Measurements from ENCODE around the gene SKA2.
"Not testable (repeated sequence)": the region's sequence is repeated elsewhere in the genome, so short reads cannot be mapped to it uniquely, and the experiment has no call there.

The SKA2 gene

GRCh38 chr17:59093702-59094231, 61.2 kb downstream of the SKA2 start:
- DNase-seq: no peak

- no peak for DNase-seq
Measured at GRCh38 chr17:59093145-59093701, 61.8 kb downstream of the SKA2 start.

- DNase-seq: not testable (repeated sequence)
Measured at GRCh38 chr17:59090593-59090992, 64.4 kb downstream of the SKA2 start.

GRCh38 chr17:59084154-59084553, 70.8 kb downstream of the SKA2 start:
- DNase-seq: no peak

GRCh38 chr17:59074494-59074893, 80.5 kb downstream of the SKA2 start:
- no peak for DNase-seq

- no peak for DNase-seq
Measured at GRCh38 chr17:59073972-59074371, 81.0 kb downstream of the SKA2 start.

GRCh38 chr17:59069856-59070255, 85.1 kb downstream of the SKA2 start:
- no peak for DNase-seq

GRCh38 chr17:59067756-59068155, 87.2 kb downstream of the SKA2 start:
- DNase-seq: no peak

GRCh38 chr17:59067340-59067739, 87.6 kb downstream of the SKA2 start:
- DNase-seq: no peak

- no peak for DNase-seq
Measured at GRCh38 chr17:59062509-59062908, 92.5 kb downstream of the SKA2 start.

Data from DMS79 (cell line).